NCI-H2081 treated with DMSO at 0.1 percent for 48 hours (cell line): Measurements from ENCODE around the gene THADA.

ENCODE experiments used
- DNase-seq: peaks from one replicate; lab custom pipeline; 2025; lab: John Stamatoyannopoulos, UW

THADA gene

DNA sequence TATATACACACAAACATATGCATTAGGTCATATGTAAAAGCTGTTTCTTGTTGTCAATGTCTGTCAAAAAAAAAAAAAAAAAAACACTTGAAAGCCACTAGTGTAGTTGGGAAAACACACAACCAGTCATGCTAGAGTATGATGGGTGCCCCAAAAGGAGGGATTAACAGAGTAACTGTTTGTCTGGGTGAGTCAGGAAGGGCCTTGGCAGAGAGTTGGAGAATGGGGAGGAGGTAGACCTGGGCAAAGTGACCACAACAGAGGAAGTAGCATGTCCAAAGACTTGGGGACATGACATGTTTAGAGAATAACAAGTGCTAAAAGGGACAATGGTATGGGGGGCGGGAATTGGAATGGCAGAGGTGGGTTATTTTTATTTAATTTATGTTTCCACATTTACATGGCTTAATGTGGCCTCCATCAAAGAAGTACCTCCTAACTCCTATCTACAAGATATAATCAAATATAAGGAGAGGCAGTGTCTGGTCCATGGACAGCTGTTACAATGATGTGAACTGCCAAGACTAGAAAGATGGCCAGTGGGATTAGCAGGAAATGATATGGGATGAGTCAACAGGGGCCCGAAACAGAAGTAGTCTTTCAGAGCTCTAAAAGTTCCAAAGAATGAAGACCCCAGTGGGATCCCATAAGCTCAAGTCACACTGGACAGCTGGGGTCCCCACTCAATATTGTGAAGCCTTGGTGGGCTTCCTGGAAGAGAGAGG lies 269.6 kb downstream of the THADA start:
- no peak for DNase-seq

DNA sequence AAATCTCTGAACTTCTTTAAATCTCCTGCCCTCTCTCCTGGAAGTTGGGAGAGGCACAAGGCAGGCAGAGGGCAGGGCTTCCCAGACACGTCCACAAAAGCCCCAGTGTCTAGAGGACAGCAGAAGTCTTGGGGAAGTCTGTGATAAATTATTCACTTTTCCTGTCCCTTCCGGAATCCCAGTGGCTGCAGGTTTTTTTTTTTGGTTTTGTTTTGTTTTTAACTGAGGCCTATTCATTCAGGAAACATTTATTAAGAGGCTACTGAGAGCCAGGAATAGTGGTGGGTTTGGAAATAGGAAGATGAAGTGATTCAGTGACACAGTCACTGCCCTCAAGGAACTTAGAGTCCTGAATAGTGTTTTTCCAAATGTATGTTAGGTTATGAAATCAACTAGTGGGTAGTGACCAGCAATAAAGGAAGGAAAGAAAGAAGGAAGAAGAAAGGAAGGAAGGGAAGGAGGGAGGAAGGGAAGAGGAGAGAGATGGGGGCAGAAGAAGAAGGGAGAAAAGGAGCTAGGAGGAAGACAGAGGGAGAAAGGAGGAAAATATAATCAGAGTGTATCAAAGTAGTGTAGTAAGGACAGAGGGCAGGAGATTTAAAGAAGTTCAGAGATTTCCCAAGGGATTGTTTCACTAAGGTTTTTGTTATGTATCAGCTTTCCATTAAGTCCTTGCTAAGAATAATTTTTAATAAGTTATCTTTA lies 270.6 kb downstream of the THADA start:
- DNase-seq, result no peak

GRCh38 chr2:43324259-43325106 lies 271.4 kb downstream of the THADA start:
- DNase-seq, result no peak

GRCh38 chr2:43323857-43324256 lies 272.0 kb downstream of the THADA start:
- DNase-seq, result no peak

- DNase-seq, result no peak
Measured at GRCh38 chr2:43321446-43321845, 274.4 kb downstream of the THADA start.

GRCh38 chr2:43319541-43319940 lies 276.3 kb downstream of the THADA start:
- no peak for DNase-seq

- DNase-seq, result no peak
Measured at GRCh38 chr2:43318791-43319190, 277.0 kb downstream of the THADA start.

DNA sequence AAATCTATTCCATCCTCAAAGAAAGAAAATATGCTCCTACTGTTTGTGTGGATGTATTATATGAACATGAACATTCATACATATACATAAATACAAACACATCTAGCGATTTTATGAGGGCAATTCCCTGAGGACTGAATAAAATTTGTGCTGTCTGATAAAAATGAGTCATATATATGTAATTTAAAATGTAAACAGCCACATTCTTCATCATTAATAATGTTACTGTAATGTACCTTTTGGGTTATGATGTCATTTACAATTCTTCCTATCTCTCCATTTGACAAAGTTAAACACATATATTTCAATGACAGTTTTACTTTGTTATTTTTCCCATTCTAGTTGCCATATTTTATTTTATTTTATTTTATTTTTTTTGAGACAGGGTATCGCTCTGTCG lies 278.2 kb downstream of the THADA start:
- no peak for DNase-seq

- no peak for DNase-seq
Measured at GRCh38 chr2:43317194-43317593, 278.6 kb downstream of the THADA start.

DNA sequence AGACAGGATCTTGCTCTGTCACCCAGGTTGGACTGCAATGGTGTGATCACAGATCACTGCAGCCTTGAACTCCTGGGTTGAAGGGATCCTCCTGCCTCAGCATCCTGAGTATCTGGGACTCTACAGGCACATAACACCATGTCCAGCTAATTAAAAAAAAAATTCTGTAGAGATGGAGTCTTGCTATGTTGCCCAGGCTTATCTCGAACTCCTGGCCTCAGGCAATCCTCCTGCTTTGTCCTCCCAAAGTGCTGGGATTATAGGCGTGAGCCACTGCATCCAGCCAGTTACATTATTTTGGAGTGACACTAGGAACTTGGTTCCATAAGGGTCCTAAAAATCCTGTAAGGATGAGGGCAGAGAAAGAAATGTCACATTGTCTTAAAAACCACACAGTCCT lies 280.4 kb downstream of the THADA start:
- DNase-seq, result no peak

DNA sequence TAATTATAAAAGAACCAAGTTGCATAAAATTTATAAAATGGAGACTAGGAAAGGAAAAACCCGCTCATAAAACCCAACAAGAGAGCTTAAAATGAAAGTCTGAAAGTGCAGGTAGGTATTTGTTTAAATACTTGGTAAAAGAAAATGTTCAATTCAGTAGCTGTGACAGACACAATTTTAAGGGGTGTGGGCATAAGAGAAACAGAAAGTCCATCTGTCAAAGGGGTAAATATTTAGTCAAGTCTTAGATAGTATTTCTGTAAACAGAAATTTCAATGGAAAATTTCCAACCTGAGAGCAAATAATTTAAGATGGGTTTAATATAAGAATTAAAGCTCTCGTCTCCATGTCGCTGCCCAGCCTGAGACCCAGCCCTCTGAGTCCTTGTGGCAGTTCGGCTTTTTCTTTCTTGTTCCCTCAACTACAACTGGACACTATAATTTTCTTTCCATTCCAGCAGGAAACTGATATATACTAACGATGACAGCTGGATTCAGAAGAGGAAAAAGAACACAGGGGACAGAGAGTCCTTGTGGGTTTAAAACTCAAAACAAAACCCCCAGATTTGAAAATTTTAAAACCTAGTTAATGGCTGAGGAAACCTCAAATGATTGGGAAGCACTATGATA lies 281.4 kb downstream of the THADA start:
- no peak for DNase-seq

DNA sequence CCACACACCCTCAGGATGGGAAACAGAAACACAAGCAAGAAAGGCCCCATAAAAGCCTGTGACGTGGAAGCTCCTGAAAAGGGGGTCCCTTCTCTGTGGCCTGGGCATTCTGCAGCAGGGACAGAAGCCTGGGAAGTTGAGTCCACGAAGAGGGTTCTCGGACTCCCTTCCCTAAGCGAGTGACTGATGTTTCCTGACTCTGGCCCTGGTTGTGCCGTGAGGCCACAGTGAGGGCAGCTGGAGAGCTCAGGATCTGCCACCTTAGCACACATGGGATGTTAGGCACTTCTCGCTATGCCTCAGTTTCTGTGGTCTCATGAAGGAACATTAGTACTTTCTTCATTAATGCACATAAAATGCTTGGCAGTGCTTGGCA lies 282.2 kb downstream of the THADA start:
- no peak for DNase-seq

DNA sequence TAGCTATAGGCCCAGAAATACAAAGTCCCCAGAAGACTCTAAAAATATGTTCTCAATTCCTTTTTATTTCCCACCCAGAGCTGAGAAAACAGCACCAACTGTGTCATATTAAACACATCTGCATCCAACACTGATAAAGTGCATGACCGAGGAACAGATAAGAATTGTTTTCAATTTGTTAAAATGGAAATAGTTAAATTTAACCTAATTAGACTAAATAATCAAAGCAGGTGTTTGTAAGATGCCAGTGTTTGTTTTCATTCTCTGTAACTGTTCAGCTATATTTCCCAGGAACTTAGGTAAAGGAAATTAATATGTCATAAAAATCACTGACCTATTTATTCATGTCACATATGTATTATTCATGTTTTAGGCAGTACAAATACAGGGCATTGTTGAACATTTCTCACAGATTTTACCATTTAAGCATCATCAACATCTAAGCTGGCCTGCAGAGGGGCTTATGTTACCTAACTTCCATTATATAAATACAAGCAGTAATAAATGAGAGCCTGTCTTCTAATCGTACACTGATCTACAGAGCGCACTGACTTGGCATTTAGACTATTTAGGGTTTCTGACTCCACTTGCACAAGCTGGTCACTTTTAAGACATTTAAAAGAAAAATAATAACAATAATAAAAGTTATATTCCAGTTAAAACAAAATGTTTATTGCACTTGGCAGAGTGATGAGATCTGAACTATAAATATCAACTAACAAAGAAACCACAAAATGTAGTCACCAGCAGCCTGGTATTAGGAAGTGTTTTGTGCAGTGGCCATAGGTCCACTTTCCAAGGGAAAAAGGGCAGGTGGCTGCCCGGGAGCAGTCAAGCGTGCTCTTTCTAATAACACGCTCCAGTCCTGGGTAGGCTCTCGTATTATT lies 282.8 kb downstream of the THADA start:
- no peak for DNase-seq

- DNase-seq, result no peak
Measured at GRCh38 chr2:43311276-43311675, 284.6 kb downstream of the THADA start.

GRCh38 chr2:43309935-43310334 lies 285.9 kb downstream of the THADA start:
- no peak for DNase-seq

GRCh38 chr2:43307973-43308372 lies 287.9 kb downstream of the THADA start:
- DNase-seq, result no peak

DNA sequence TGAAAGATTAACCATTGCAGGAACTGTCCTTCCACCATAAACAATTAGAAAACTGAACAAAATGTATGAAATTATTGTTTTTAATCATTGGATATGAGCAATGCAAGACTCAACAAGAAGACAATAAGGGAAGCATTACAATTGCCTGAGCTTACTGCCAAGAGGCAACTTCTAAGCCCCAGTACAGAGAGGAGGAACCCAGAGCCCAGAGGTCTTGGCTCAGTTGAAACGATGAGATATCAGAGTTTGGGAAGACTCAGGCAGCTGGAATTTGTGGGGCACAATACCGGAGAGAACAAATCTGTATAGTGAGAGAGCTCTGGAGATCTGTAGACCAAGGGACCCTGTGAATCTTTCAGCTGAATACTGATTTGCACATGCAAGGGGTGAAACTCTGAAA lies 288.8 kb downstream of the THADA start:
- DNase-seq, result no peak

DNA sequence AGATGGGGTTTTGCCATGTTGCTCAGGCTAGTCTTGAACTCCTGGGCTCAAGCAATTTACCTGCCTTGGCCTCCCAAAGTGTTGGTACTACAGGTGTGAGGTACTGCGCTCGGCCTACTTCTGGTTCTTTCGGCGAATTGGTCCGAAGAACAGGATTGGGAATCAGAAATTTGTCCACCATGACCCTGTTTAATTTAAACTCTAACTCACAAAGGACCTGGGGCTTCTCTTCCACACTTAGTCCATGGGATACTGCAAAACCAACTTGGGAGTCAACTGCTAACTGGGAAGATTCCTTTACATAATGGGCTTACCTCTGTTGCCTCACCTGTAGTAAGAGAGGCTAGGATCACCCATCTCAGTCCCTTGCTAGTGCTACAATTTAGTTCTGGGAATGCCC lies 289.6 kb downstream of the THADA start:
- no peak for DNase-seq

GRCh38 chr2:43305517-43305916 lies 290.3 kb downstream of the THADA start:
- DNase-seq, result no peak

DNA sequence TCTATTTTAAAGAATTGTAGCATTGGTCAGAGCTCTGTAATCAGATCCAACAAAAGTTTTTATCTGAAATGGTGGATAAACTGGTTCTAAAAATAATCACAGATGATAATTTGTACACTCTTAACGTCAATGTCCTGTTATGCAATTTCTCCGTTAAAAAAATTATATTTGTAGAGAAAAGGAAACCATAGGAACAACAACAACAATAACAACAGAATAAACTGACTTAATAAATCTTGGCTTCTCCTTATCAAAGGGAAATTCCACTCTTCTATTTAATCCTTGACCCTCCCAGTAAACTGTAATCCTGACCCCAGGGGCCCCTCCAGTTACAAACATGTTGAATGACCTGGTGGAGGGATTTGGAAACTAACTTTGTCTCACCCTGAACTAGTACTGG lies 290.8 kb downstream of the THADA start:
- no peak for DNase-seq

- no peak for DNase-seq
Measured at GRCh38 chr2:43303889-43304288, 291.9 kb downstream of the THADA start.
